GM08714 (cell line): Measurements from ENCODE around the gene CNTNAP2.

Source experiments
- H3K4me3 ChIP-seq: fragments of 200-500 bp; sonication (Bioruptor generic); 2 replicates; pipeline ENCODE4 v1.5.1; 2014; ENCODE audit warnings: mild to moderate bottlenecking, low read length, inconsistent platforms
- ZNF274 ChIP-seq: IDR thresholded peaks from 2 replicates; pipeline ENCODE4 v1.6.1; 2012; ENCODE audit warnings: mild to moderate bottlenecking, low read depth, low read length

The CNTNAP2 gene

GRCh38 chr7:146626912-146627311 lies 510.3 kb downstream of the CNTNAP2 start:
- no peak overlapping the region for H3K4me3 ChIP-seq
- no peak for TF ChIP-seq ZNF274

GRCh38 chr7:146635205-146636032 lies 518.8 kb downstream of the CNTNAP2 start:
- no peak for TF ChIP-seq ZNF274
- no peak overlapping the region for H3K4me3 ChIP-seq

GRCh38 chr7:146636033-146636356 lies 519.4 kb downstream of the CNTNAP2 start:
- H3K4me3 ChIP-seq, result no peak overlapping the region
- no peak for TF ChIP-seq ZNF274

GRCh38 chr7:146636581-146636980 lies 520.0 kb downstream of the CNTNAP2 start:
- no peak overlapping the region for H3K4me3 ChIP-seq
- no peak for TF ChIP-seq ZNF274

GRCh38 chr7:146639291-146639690 lies 522.7 kb downstream of the CNTNAP2 start:
- no peak for TF ChIP-seq ZNF274
- H3K4me3 ChIP-seq, result no peak overlapping the region

- no peak for TF ChIP-seq ZNF274
- H3K4me3 ChIP-seq, result no peak overlapping the region
Observed at GRCh38 chr7:146641491-146641890, 524.9 kb downstream of the CNTNAP2 start.

GRCh38 chr7:146645383-146645976 lies 528.9 kb downstream of the CNTNAP2 start:
- no peak for TF ChIP-seq ZNF274

GRCh38 chr7:146647445-146647844 lies 530.8 kb downstream of the CNTNAP2 start:
- TF ChIP-seq ZNF274, result no peak
- no peak overlapping the region for H3K4me3 ChIP-seq

More at GRCh38 chr7:146645383-146645976, 528.9 kb downstream of the CNTNAP2 start:
- no peak overlapping the region for H3K4me3 ChIP-seq

GRCh38 chr7:146652176-146652575 lies 535.6 kb downstream of the CNTNAP2 start:
- H3K4me3 ChIP-seq, result no peak overlapping the region
- TF ChIP-seq ZNF274, result no peak

GRCh38 chr7:146654048-146654447 lies 537.4 kb downstream of the CNTNAP2 start:
- H3K4me3 ChIP-seq, result no peak overlapping the region
- no peak for TF ChIP-seq ZNF274

- TF ChIP-seq ZNF274, result no peak
- no peak overlapping the region for H3K4me3 ChIP-seq
Observed at GRCh38 chr7:146655928-146656797, 539.6 kb downstream of the CNTNAP2 start.

GRCh38 chr7:146656988-146657387 lies 540.4 kb downstream of the CNTNAP2 start:
- H3K4me3 ChIP-seq, result no peak overlapping the region
- no peak for TF ChIP-seq ZNF274

- no peak overlapping the region for H3K4me3 ChIP-seq
- no peak for TF ChIP-seq ZNF274
Observed at GRCh38 chr7:146658604-146659003, 542.0 kb downstream of the CNTNAP2 start.

GRCh38 chr7:146659732-146660131 lies 543.1 kb downstream of the CNTNAP2 start:
- H3K4me3 ChIP-seq, result no peak overlapping the region
- TF ChIP-seq ZNF274, result no peak
